ENCODE results near the gene LPP. TPM values are rescaled to one million over a fixed set of nuclear protein-coding genes. Genes with fewer than 3 reads are reported as not detected.

LPP gene
- total RNA-seq, 4 donors from 2014 or later = 207 to 592 (median 406) TPM

DNA sequence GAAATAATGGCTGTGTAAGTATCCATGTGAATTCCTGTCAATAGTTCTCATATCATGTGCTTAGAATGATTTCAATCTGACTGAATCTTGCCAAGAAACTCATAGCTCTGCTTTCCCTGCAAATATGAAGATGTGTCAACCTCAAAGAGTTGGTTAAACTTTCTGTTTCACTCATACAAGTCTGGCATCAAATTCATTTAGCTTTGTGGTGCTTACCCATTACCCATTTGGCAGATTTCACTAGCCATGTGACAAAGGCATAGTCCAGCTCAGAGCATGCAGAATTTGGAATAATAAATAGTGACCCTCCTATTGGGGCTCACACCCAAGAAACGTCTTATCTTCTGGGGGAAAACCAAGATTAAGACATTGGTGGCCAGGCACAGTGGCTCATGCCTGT, 761.2 kb downstream of the LPP start:
- Histone ChIP-seq H3K9me3 (no peaks in the 10 kb centered on the region), H3K27me3 (no peaks in the 10 kb centered on the region), H3K4me3 (no peak overlapping the region), H3K27ac (no peak overlapping the region), H3K36me3 (no peaks in the 10 kb centered on the region), H3K4me1 (peaks cover 0 to 20% (median 7%) of the 10 kb centered on the region in 4 donors)
- WGBS, 2 donors (ENCODE audit: low coverage in 1 of 2) = 25 to 37% methylated on average over 1 of the region's 1 CpG
- DNase-seq = no peak
- in situ Hi-C loops (cut with MboI; ENCODE audit: low pct_ligation_motif_present in 1 of 4, low pct_unique_long_range_greater_than_20kb in 1 of 4, low sequenced_read_pairs in 3 of 4) (no loop called here), intact Hi-C loops (cut with DNase I; ENCODE audit: low total_unique reads) (no loop called here)
- TF ChIP-seq POLR2A (IDR thresholded peaks at IDR 0.05) (no peak), EP300 (IDR thresholded peaks at IDR 0.05; ENCODE audit: low read depth) (no peak), POLR2AphosphoS5 (IDR thresholded peaks at IDR 0.05) (no peak)
- TF ChIP-seq, protein P1, sequence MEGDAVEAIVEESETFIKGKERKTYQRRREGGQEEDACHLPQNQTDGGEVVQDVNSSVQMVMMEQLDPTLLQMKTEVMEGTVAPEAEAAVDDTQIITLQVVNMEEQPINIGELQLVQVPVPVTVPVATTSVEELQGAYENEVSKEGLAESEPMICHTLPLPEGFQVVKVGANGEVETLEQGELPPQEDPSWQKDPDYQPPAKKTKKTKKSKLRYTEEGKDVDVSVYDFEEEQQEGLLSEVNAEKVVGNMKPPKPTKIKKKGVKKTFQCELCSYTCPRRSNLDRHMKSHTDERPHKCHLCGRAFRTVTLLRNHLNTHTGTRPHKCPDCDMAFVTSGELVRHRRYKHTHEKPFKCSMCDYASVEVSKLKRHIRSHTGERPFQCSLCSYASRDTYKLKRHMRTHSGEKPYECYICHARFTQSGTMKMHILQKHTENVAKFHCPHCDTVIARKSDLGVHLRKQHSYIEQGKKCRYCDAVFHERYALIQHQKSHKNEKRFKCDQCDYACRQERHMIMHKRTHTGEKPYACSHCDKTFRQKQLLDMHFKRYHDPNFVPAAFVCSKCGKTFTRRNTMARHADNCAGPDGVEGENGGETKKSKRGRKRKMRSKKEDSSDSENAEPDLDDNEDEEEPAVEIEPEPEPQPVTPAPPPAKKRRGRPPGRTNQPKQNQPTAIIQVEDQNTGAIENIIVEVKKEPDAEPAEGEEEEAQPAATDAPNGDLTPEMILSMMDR (IDR thresholded peaks at IDR 0.05) = no peak

DNA sequence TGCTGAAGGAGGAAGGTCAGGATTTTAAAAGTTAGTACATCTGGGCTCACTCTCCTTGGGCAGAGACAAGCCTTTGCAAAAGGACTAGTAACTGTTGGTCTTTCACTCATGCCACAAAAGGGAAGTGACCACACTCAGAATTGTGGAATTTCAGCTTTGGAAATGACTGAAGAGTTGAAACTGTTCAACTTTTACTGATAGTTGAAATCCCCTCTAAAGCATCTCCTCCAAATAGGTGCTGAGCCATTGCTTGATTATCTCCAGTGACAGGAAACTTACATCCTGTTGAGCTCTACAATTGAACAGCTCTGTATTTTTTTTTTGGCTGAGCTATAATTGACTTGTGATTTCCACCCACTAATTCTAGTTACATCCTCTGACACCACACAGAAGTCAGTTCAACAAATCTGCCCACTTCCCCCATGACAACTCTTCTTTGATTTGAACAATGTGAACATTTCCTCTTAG, 763.0 kb downstream of the LPP start:
- Histone ChIP-seq H3K9me3 (no peaks in the 10 kb centered on the region), H3K4me1 (peaks cover 0 to 11% (median 3%) of the 10 kb centered on the region in 4 donors), H3K4me3 (no peak overlapping the region), H3K36me3 (no peaks in the 10 kb centered on the region), H3K27me3 (no peaks in the 10 kb centered on the region), H3K27ac (no peak overlapping the region)
- intact Hi-C loops (cut with DNase I; ENCODE audit: low total_unique reads) = no loop called here
- DNase-seq = no peak
- in situ Hi-C loops (cut with MboI; ENCODE audit: low pct_ligation_motif_present in 1 of 4, low pct_unique_long_range_greater_than_20kb in 1 of 4, low sequenced_read_pairs in 3 of 4) = no loop called here
- TF ChIP-seq POLR2A (IDR thresholded peaks at IDR 0.05) = no peak
- TF ChIP-seq EP300 (IDR thresholded peaks at IDR 0.05; ENCODE audit: low read depth) = no peak
- TF ChIP-seq, protein P1 (IDR thresholded peaks at IDR 0.05) = no peak
- TF ChIP-seq POLR2AphosphoS5 (IDR thresholded peaks at IDR 0.05) = no peak

DNA sequence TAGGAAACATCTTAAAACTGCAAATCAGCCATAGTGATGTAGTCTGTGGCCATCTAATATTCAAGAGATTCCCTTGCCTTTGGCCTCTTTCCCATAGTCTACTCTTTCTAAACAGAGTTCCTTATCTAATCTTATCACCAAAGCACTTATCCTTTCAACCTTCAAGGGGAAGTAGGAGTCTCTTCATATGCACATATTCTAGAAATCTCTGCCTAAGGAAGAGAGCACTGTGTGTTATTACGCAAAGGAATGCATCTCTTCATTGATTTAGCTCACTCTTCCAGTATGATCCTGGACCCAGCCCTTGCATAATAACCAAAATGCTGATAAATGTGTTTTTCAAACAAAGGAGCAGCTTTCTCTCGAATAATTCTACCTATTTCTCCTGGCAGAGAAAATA, 764.1 kb downstream of the LPP start:
- no peak for DNase-seq
- Histone ChIP-seq H3K27me3 (no peaks in the 10 kb centered on the region), H3K4me1 (peaks cover 0 to 11% (median 3%) of the 10 kb centered on the region in 4 donors), H3K4me3 (no peak overlapping the region), H3K27ac (no peak overlapping the region), H3K36me3 (no peaks in the 10 kb centered on the region), H3K9me3 (no peaks in the 10 kb centered on the region)
- intact Hi-C loops (cut with DNase I; ENCODE audit: low total_unique reads) = no loop called here
- WGBS, 2 donors (ENCODE audit: low coverage in 1 of 2) = 61 to 69% methylated on average over 2 of the region's 2 CpGs
- TF ChIP-seq EP300 (IDR thresholded peaks at IDR 0.05; ENCODE audit: low read depth) (no peak), POLR2A (IDR thresholded peaks at IDR 0.05) (no peak), POLR2AphosphoS5 (IDR thresholded peaks at IDR 0.05) (no peak)
- TF ChIP-seq, protein P1 (IDR thresholded peaks at IDR 0.05) = no peak
- in situ Hi-C loops (cut with MboI; ENCODE audit: low pct_ligation_motif_present in 1 of 4, low pct_unique_long_range_greater_than_20kb in 1 of 4, low sequenced_read_pairs in 3 of 4) = no loop called here

DNA sequence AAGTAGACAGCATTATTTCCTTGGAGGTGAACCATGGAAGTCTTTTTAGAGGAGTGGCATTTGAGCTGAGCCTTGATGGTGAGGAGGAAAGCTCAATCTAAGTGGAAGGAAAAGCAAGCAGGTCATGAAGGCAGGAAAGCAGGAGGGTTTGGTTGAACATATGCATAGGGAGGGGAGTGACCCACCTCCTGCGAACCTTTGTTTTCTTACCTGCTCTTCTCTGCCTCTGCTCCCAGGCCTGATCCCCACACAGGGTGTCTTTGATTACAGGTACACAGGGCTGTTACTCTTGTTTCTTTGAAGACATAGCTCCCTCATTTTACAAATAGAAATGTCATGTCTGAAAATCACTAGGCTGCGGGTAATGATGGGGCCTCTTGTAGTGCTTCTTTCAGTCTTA, 769.7 kb downstream of the LPP start:
- TF ChIP-seq, protein P1 (IDR thresholded peaks at IDR 0.05) = no peak
- TF ChIP-seq EP300 (IDR thresholded peaks at IDR 0.05; ENCODE audit: low read depth) = no peak
- no peak for TF ChIP-seq POLR2AphosphoS5 (IDR thresholded peaks at IDR 0.05)
- TF ChIP-seq POLR2A (IDR thresholded peaks at IDR 0.05) = no peak
- no peaks in the 10 kb centered on the region for H3K36me3 ChIP-seq
- no peaks in the 10 kb centered on the region for H3K9me3 ChIP-seq
- intact Hi-C loops (cut with DNase I; ENCODE audit: low total_unique reads) (no loop called here), in situ Hi-C loops (cut with MboI; ENCODE audit: low pct_ligation_motif_present in 1 of 4, low pct_unique_long_range_greater_than_20kb in 1 of 4, low sequenced_read_pairs in 3 of 4) (no loop called here)
- DNase-seq = no peak
- no peaks in the 10 kb centered on the region for H3K4me1 ChIP-seq
- no peaks in the 10 kb centered on the region for H3K27me3 ChIP-seq
- no peak overlapping the region for H3K27ac ChIP-seq
- H3K4me3 ChIP-seq = no peak overlapping the region
- WGBS, 2 donors (ENCODE audit: low coverage in 1 of 2) = 90 to 97% methylated on average over 2 of the region's 2 CpGs
